GM18870 (cell line): Measurements from ENCODE around the gene TUBB2B.

ENCODE experiments used
- ATAC-seq: cut with Tn5 transposase; IDR thresholded peaks from one replicate; pipeline ENCODE4 v1.9.1; 2021; ENCODE audit warnings: moderate library complexity; ENCODE audit not compliant: unreplicated experiment

Gene TUBB2B

GRCh38 chr6:3235486-3235885 lies 8.0 kb upstream of the TUBB2B start:
- ATAC-seq = no peak

DNA sequence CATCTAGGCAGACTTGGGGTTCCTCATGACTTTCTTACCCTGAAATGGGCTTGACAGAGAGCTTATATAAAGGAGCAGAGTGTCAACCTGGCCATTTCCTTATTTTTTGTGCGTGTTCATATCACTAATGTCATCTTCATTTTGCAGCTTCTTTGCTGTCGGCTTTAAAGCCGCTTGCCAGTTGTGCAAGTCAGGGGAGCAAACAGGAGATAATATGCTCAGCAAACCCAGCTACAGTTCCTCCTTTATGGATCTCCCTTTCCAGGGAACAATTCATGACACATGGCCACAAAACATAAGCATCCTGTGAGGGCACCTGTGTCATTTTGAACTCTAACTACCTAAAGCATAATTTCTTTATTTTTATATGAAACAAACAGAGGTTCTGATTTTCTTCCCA lies 6.5 kb upstream of the TUBB2B start:
- no peak for ATAC-seq

GRCh38 chr6:3233321-3233720 lies 5.9 kb upstream of the TUBB2B start:
- no peak for ATAC-seq

DNA sequence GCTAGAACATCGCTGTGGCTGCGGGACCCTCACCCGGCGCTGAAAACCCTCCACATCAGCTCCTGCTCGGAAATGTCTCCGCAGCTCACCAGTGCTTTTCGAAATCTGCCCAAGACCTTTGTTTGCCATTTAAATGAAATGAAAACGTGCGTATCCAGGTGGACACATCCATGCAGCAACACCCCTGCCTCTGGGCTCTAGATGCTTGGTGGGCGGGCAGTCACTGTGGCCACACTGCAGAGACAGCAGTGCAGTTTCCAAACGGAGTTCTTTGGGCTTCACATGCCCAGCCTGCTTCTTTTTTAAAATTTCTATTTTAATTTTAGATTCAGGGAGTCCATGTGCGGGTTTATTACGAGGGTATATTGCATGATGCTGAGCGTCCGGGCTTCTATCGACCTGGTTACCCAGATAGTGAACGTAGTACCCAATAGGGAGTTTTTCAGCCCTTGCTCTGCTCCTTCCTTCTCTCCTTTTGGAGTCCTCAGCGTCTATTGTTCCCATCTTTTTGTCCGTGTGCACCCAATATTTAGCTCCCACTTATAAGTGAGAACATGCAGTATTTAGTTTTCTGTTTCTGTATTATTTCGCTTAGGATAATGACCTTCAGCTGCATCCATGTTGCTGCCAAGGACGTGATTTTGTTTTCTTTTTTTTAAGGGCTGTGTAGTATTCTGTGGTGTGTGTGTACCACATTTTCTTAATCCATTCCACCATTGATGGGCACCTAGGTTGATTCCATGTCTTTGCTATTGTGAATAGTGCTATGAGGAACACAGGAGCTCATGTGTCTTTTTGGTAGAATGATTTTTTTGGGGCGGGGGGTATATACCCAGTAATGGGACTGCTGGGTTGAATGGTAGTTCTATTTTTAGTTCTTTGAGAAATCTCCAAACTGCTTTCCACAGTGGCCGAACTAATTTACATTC lies 4.8 kb upstream of the TUBB2B start:
- ATAC-seq = no peak

DNA sequence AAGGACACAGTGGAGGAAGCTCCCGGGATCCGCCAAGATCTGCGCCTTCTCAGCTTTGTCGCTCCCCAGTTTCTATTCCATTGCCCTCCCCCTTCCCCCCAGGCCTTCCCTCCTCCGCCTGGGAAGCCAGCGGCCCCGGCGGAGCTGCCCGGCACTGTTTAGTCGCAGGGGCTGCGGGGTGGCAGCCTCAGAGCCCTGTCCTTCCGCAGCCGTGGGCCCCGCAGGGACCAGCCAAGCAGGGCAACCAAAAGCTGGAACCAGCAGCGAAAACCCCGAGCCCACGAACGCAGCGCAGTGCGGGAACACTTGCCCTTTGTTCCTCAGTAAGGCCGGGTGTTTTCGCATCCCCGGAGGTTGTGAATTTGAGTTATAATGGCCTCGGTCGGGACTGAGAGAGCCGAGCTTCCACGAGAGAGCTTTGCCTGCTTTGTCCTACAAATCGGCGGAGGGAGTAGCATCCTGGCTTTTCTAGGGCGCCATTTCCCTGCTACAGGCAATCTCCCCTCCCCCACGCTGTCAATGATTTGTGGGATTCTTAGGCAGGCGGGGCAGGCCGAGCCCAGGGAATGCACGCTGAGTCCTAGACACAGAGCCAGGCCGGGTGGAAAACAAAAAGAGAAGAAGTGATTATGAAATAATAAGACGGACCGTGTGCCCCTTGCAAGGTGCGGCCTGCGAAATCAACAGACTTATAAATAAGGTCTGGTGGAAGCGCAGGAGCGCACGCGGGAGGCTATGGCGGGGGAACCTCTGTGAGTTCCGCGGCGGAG lies 4.0 kb upstream of the TUBB2B start:
- ATAC-seq = no peak

GRCh38 chr6:3230900-3231246 lies 3.4 kb upstream of the TUBB2B start:
- no peak for ATAC-seq

DNA sequence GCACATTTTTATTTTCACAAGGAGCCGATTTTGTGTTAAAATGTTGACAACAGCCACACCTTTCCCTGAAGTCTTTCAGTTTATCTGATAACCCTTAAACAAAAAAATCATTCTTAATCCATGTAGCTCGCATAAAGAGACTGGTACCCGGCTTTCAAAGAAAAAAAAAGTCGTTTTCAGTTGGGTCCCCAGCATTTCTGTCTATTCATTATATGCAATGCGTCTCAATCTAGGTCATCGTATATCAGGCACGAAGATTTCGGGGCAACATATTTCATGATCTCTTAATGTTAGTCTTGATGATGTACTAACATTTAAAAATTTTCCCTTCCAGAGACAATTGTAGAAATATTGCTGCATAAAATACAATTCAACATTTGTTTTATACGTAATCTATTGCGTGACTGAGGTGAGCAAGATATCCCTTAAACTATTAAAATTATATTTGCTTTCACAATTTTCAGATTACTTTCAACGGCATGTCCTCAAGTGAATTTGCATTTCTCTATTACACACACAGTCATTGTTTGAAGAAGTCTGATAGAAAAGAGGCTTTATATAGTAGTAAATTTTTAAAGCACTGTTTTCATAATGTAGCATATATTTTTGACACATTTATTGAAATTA lies 2.9 kb upstream of the TUBB2B start:
- no peak for ATAC-seq

- no peak for ATAC-seq
Measured at GRCh38 chr6:3229566-3230178, 2.2 kb upstream of the TUBB2B start.

GRCh38 chr6:3228771-3229565 lies 1.5 kb upstream of the TUBB2B start:
- ATAC-seq = no peak

DNA sequence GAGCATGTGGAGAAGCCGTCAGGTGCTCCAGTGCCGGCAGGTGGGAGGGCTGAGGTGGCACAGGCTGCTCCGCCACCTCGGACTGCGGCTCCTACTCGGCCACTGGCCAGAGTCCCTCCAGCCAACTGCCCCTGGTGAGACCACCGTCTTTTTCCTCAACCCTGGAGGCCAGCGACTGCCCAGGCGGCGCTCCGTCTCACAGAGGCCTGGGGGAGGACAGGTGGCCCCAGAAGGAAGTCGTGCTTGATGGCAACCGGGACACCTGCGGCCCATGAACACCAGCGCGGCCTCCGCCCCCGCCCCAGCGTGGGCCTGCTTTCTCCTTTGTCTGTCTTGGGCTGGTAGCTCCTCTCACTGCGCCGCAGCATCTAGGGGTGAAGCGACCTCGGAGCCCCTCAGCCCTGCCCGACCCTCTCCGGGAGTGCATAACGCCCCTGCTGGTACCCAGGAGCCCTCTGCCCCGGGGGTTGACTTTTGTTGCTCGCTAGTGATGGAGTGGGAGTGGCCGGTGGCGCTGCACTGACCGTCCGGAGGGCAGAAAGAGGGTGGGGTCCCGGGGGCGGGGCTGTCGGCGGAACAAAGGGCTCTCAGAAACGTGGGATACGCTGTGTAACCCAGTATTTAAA lies 706 bp upstream of the TUBB2B start:
- no peak for ATAC-seq

GRCh38 chr6:3226481-3227362 lies 731 bp downstream of the TUBB2B start:
- no peak for ATAC-seq

DNA sequence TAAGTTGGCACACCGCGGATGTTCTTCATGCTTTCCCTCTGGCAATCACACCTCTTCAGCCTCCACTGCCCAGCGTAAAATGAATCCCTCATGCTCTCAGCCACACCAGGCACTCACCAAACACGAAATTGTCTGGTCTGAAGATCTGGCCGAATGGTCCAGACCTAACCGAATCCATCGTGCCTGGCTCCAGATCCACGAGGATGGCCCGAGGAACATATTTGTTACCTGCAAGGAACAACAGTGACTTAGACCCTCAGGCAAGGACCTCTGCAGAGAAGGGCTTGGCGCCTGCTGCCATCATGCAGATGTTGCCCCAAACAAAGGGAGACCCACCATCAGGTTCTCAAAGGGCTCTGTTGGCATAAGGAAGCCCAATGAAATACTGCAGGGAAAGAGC lies 1.4 kb downstream of the TUBB2B start:
- no peak for ATAC-seq

GRCh38 chr6:3222506-3223038 lies 4.9 kb downstream of the TUBB2B start:
- no peak for ATAC-seq

DNA sequence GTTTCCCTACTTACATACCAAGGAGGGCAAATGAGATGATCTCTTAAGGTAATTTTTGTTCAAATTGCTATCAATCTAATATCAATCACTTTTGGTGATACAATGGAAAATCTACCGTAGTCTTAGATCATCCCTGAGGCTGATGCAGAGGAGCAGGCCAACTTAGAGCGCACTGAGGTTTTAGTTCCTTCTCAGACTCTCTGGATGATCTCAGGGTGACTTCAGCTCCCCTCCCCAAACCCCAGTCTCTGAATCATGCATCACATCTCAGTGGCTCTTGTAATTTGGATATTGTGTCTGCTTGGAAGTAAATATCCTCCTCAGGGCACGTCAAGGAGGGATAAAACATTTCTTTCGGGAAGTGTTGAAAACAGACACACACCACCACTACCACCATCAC lies 5.9 kb downstream of the TUBB2B start:
- ATAC-seq = no peak

- ATAC-seq = no peak
Measured at GRCh38 chr6:3220366-3220765, 7.1 kb downstream of the TUBB2B start.

DNA sequence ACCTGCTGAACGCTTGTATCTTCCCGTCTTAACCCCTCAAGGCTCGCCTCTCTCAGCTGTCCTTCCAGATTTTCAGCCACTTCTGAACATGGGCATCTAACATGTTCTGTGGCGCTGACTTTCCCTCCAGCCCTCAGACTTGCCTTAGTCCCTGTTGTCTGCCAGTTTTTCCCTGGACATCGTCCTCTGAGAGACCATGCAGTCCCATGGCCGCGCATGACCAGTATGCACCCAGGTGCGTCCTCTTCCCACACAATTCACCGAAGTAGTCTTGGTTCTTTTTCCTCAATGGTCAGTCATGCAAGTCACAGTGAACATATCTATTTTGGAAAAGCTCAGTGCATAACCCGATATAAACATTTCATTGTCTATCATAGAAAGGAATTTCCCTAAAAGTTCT lies 9.2 kb downstream of the TUBB2B start:
- no peak for ATAC-seq

DNA sequence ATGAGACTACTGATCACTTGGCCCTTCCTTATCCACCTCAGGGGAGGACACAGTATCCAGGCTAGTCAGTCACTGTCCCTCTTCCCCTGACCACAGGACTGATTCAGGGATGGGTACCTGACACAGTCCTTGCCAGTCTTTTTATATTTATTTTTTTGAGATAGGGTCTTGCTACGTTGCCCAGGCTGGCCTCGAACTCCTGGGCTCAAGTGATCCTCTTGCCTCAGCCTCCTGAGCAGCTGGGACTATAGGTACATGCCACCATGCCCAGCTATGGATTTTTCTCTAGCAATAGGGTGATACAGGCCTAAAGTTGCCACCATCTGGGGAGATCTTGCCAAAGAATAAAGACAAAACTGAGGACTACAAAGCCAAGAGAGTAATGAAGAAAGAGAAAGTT lies 10.2 kb downstream of the TUBB2B start:
- ATAC-seq = no peak

DNA sequence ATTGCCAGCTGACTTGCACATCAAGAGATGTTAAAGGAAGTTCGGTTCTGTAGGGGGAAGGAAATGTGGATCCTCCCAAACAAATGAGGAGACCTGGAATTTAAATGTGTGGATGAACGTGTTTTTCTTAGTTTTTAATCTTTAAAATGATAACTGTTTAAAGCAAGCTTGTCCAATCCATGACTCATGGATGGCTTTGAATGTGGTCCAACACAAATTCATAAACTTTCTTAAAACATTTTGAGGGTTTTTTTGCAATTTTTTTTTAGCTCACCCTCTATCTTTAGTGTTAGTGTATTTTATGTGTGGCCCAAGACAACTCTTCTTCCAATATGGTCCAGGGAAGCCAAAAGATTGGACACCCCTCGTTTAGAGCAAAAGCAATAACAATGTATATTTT lies 12.6 kb downstream of the TUBB2B start:
- ATAC-seq = no peak

GRCh38 chr6:3213334-3213695 lies 14.1 kb downstream of the TUBB2B start:
- ATAC-seq = no peak
